HG03457 (cell line): ENCODE data around the gene GNG7.
"Not testable (repeated sequence)": the region's sequence is repeated elsewhere in the genome, so short reads cannot be mapped to it uniquely, and the experiment has no call there.

Source experiments
- ATAC-seq: cut with Tn5 transposase; IDR thresholded peaks from one replicate; pipeline ENCODE4 v1.9.1; 2021; ENCODE audit warnings: moderate number of reproducible peaks; ENCODE audit not compliant: unreplicated experiment

Gene GNG7

GRCh38 chr19:2523630-2524311 lies 178.7 kb downstream of the GNG7 start:
- ATAC-seq = no peak

- no peak for ATAC-seq
Observed at GRCh38 chr19:2519482-2519881, 183.0 kb downstream of the GNG7 start.

GRCh38 chr19:2518856-2519255 lies 183.6 kb downstream of the GNG7 start:
- ATAC-seq = not testable (repeated sequence)

- ATAC-seq = no peak
Observed at GRCh38 chr19:2517881-2518601, 184.5 kb downstream of the GNG7 start.

- no peak for ATAC-seq
Observed at GRCh38 chr19:2516727-2517126, 185.8 kb downstream of the GNG7 start.

GRCh38 chr19:2514981-2515518 lies 187.4 kb downstream of the GNG7 start:
- ATAC-seq = no peak

- no peak for ATAC-seq
Observed at GRCh38 chr19:2512523-2513431, 189.7 kb downstream of the GNG7 start.

- ATAC-seq = no peak
Observed at GRCh38 chr19:2511991-2512390, 190.5 kb downstream of the GNG7 start.

GRCh38 chr19:2511570-2511969 lies 190.9 kb downstream of the GNG7 start:
- no peak for ATAC-seq

GRCh38 chr19:2509096-2509495 lies 193.4 kb downstream of the GNG7 start:
- no peak for ATAC-seq

GRCh38 chr19:2507109-2507508 lies 195.4 kb downstream of the GNG7 start:
- no peak for ATAC-seq

GRCh38 chr19:2506656-2507055 lies 195.8 kb downstream of the GNG7 start:
- not testable (repeated sequence) for ATAC-seq

GRCh38 chr19:2503521-2504109 lies 198.9 kb downstream of the GNG7 start:
- ATAC-seq = no peak

- no peak for ATAC-seq
Observed at GRCh38 chr19:2500841-2501261, 201.6 kb downstream of the GNG7 start.

GRCh38 chr19:2500156-2500555 lies 202.3 kb downstream of the GNG7 start:
- ATAC-seq = no peak

- no peak for ATAC-seq
Observed at GRCh38 chr19:2497186-2497585, 205.3 kb downstream of the GNG7 start.

- ATAC-seq = no peak
Observed at GRCh38 chr19:2495651-2496316, 206.7 kb downstream of the GNG7 start.

GRCh38 chr19:2495130-2495641 lies 207.3 kb downstream of the GNG7 start:
- no peak for ATAC-seq

GRCh38 chr19:2494447-2495129 lies 207.9 kb downstream of the GNG7 start:
- ATAC-seq = no peak

GRCh38 chr19:2494084-2494446 lies 208.4 kb downstream of the GNG7 start:
- no peak for ATAC-seq
